ENCODE data around the gene EYA2. TPM values are rescaled to one million over a fixed set of nuclear protein-coding genes. Genes with fewer than 3 reads are reported as not detected.

Gene EYA2
- total RNA-seq, 1 donor = 17.7 TPM

DNA sequence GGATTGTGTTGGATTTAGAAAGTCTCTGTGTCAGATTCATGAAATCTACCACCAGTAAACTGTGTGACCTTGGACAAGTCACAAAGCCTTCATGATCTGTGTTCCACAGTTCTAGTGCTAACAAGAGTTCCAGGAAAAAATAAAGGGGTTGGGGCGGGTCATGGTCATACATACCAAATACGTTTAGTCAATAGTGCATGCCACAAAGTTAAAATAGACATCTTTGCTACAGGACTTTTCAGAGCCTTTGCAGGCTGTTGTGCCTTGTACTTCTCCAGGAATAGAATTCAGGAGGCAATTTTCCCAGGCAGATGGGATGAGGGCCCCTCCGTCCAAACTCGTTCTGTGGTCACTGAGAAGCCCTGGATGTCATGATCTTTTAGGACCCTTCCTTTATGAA lies 127.2 kb downstream of the EYA2 start:
- Histone ChIP-seq H2AFZ (ENCODE audit: low read length) (no peak overlapping the region), H3K4me2 (ENCODE audit: insufficient read depth, low read length) (no peak overlapping the region), H3K4me3 (ENCODE audit: insufficient read depth, low read length) (no peak overlapping the region), H3K9me3 (ENCODE audit: low read depth, low read length) (no peaks in the 10 kb centered on the region), H3K4me1 (ENCODE audit: insufficient read depth, low read length) (peaks cover 2% of the 10 kb centered on the region), H3K79me2 (ENCODE audit: insufficient read depth, low read length) (no peaks in the 10 kb centered on the region), H3K27ac (ENCODE audit: low read depth, low read length) (no peak overlapping the region), H3K36me3 (ENCODE audit: insufficient read depth, low read length) (no peaks in the 10 kb centered on the region), H4K20me1 (ENCODE audit: insufficient read depth, low read length) (no peaks in the 10 kb centered on the region), H3K27me3 (ENCODE audit: insufficient read depth, low read length) (no peaks in the 10 kb centered on the region)
- TF ChIP-seq, protein P1, sequence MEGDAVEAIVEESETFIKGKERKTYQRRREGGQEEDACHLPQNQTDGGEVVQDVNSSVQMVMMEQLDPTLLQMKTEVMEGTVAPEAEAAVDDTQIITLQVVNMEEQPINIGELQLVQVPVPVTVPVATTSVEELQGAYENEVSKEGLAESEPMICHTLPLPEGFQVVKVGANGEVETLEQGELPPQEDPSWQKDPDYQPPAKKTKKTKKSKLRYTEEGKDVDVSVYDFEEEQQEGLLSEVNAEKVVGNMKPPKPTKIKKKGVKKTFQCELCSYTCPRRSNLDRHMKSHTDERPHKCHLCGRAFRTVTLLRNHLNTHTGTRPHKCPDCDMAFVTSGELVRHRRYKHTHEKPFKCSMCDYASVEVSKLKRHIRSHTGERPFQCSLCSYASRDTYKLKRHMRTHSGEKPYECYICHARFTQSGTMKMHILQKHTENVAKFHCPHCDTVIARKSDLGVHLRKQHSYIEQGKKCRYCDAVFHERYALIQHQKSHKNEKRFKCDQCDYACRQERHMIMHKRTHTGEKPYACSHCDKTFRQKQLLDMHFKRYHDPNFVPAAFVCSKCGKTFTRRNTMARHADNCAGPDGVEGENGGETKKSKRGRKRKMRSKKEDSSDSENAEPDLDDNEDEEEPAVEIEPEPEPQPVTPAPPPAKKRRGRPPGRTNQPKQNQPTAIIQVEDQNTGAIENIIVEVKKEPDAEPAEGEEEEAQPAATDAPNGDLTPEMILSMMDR (IDR thresholded peaks at IDR 0.05; ENCODE audit: extremely low read depth, low read depth, low read length) = no peak
- DNase-seq (ENCODE audit: insufficient read length, low spot score, missing footprints) = no peak

- Histone ChIP-seq H3K27ac (ENCODE audit: low read depth, low read length) (no peak overlapping the region), H3K27me3 (ENCODE audit: insufficient read depth, low read length) (no peaks in the 10 kb centered on the region), H4K20me1 (ENCODE audit: insufficient read depth, low read length) (no peaks in the 10 kb centered on the region), H3K4me1 (ENCODE audit: insufficient read depth, low read length) (no peaks in the 10 kb centered on the region), H3K4me2 (ENCODE audit: insufficient read depth, low read length) (no peak overlapping the region), H2AFZ (ENCODE audit: low read length) (no peak overlapping the region), H3K36me3 (ENCODE audit: insufficient read depth, low read length) (no peaks in the 10 kb centered on the region), H3K4me3 (ENCODE audit: insufficient read depth, low read length) (no peak overlapping the region), H3K79me2 (ENCODE audit: insufficient read depth, low read length) (no peaks in the 10 kb centered on the region), H3K9me3 (ENCODE audit: low read depth, low read length) (no peaks in the 10 kb centered on the region)
- DNase-seq (ENCODE audit: insufficient read length, low spot score, missing footprints) = no peak
- TF ChIP-seq, protein P1 (IDR thresholded peaks at IDR 0.05; ENCODE audit: extremely low read depth, low read depth, low read length) = no peak
Observed at GRCh38 chr20:47024461-47024937, 129.9 kb downstream of the EYA2 start.

- Histone ChIP-seq H3K4me2 (ENCODE audit: insufficient read depth, low read length) (no peak overlapping the region), H4K20me1 (ENCODE audit: insufficient read depth, low read length) (no peaks in the 10 kb centered on the region), H2AFZ (ENCODE audit: low read length) (no peak overlapping the region), H3K4me3 (ENCODE audit: insufficient read depth, low read length) (no peak overlapping the region), H3K4me1 (ENCODE audit: insufficient read depth, low read length) (no peaks in the 10 kb centered on the region), H3K9me3 (ENCODE audit: low read depth, low read length) (no peaks in the 10 kb centered on the region), H3K36me3 (ENCODE audit: insufficient read depth, low read length) (no peaks in the 10 kb centered on the region), H3K27me3 (ENCODE audit: insufficient read depth, low read length) (no peaks in the 10 kb centered on the region), H3K79me2 (ENCODE audit: insufficient read depth, low read length) (no peaks in the 10 kb centered on the region), H3K27ac (ENCODE audit: low read depth, low read length) (no peak overlapping the region)
- no peak for DNase-seq (ENCODE audit: insufficient read length, low spot score, missing footprints)
- TF ChIP-seq, protein P1 (IDR thresholded peaks at IDR 0.05; ENCODE audit: extremely low read depth, low read depth, low read length) = no peak
Observed at GRCh38 chr20:47027042-47027441, 132.4 kb downstream of the EYA2 start.

DNA sequence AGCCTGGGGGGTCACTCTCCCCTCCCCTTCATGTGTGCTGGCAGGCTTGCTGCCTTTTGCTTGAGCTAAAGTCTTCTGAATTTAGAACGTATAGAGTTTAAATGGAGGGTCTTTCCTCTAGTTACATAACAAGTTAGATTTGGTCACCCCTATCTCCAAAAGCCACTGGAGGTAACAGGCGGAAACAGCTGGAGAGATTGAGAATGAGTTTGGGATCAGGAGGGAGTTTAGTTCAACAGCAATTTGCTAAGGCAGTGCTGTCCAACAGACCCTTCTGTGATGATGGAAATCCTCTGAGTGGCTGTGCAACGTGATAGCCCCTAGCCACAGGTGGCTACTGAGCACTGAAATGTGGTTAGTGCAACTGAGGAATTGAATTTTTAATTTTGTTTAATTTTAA lies 132.8 kb downstream of the EYA2 start:
- Histone ChIP-seq H4K20me1 (ENCODE audit: insufficient read depth, low read length) (no peaks in the 10 kb centered on the region), H3K9me3 (ENCODE audit: low read depth, low read length) (no peaks in the 10 kb centered on the region), H3K79me2 (ENCODE audit: insufficient read depth, low read length) (no peaks in the 10 kb centered on the region), H3K27me3 (ENCODE audit: insufficient read depth, low read length) (no peaks in the 10 kb centered on the region), H3K4me1 (ENCODE audit: insufficient read depth, low read length) (no peaks in the 10 kb centered on the region), H3K27ac (ENCODE audit: low read depth, low read length) (no peak overlapping the region), H3K36me3 (ENCODE audit: insufficient read depth, low read length) (no peaks in the 10 kb centered on the region), H3K4me3 (ENCODE audit: insufficient read depth, low read length) (no peak overlapping the region), H3K4me2 (ENCODE audit: insufficient read depth, low read length) (no peak overlapping the region), H2AFZ (ENCODE audit: low read length) (no peak overlapping the region)
- TF ChIP-seq, protein P1 (IDR thresholded peaks at IDR 0.05; ENCODE audit: extremely low read depth, low read depth, low read length) = no peak
- DNase-seq (ENCODE audit: insufficient read length, low spot score, missing footprints) = no peak
